Upper lobe of left lung (tissue), 6 donors: ENCODE measurements around the gene RAX2. TPM values are rescaled to one million over a fixed set of nuclear protein-coding genes. Genes with fewer than 3 reads are reported as not detected.
"Not testable (repeated sequence)": the region's sequence is repeated elsewhere in the genome, so short reads cannot be mapped to it uniquely, and the experiment has no call there.

Experiments
- ATAC-seq, 2 donors: fragments of 200-7000 bp; cut with Tn5 transposase; one replicate each; pipeline ENCODE4 v1.9.1; 2022; ENCODE audit warnings: mild to moderate bottlenecking in 2 of 2, moderate library complexity in 2 of 2; ENCODE audit not compliant: low FRiP score in 2 of 2
- DNase-seq, 2 donors: peaks; one replicate each; pipeline ENCODE4 v3.0.0-alpha.2; 2019 to 2020
- H3K27ac ChIP-seq, 4 donors: fragments of 200-600 bp; sonication (generic); one replicate each; pipeline ENCODE4 v1.5.1; 2016 to 2019
- H3K27me3 ChIP-seq, 4 donors: fragments of 200-600 bp; sonication (generic); one replicate each; pipeline ENCODE4 v1.5.1; 2017 to 2019
- H3K36me3 ChIP-seq, 4 donors: fragments of 200-600 bp; sonication (generic); one replicate each; pipeline ENCODE4 v1.5.1; 2016 to 2019
- H3K4me1 ChIP-seq, 4 donors: fragments of 200-600 bp; sonication (generic); one replicate each; pipeline ENCODE4 v1.5.1; 2018 to 2019
- H3K4me3 ChIP-seq, 4 donors: fragments of 200-600 bp; sonication (generic); one replicate each; pipeline ENCODE4 v1.5.1; 2017 to 2019; ENCODE audit warnings: mild to moderate bottlenecking in 2 of 4, moderate library complexity in 1 of 4
- H3K9me3 ChIP-seq, 4 donors: fragments of 200-600 bp; sonication (generic); one replicate each; pipeline ENCODE4 v1.5.1; 2018 to 2019
- EP300 ChIP-seq, 4 donors: sonication (generic); formaldehyde crosslinking; IDR thresholded peaks; one replicate each; pipeline ENCODE4 v1.5.1; 2017; ENCODE audit warnings: antibody characterized with exemption in 4 of 4, control low read depth in 2 of 4
- POLR2A ChIP-seq, 4 donors: fragments of 450-650 bp; IDR thresholded peaks; one replicate each; pipeline ENCODE4 v1.5.1; 2016 to 2017; ENCODE audit warnings: antibody characterized with exemption in 4 of 4, mild to moderate bottlenecking in 2 of 4
- POLR2AphosphoS5 ChIP-seq, 2 donors: sonication (generic); formaldehyde crosslinking; IDR thresholded peaks; one replicate each; pipeline ENCODE4 v1.5.1; 2017; ENCODE audit warnings: antibody characterized with exemption in 2 of 2
- WGBS, 2 donors: methylation state at CpG; one replicate each; pipeline ENCODE4 v1.1.5; 2017 to 2018; 5-methylcytosine and 5-hydroxymethylcytosine counted together
- total RNA-seq, 6 donors: library from RNA; depleted of rRNA in 4 of 6; stranded (reverse); fragments of >200 nt in 4 of 6; gene quantifications; one replicate each; pipeline versions ENCODE4 v1.1.0 to v1.2.1, GENCODE V29; 2016 to 2021
- TF ChIP-seq, protein P1 (sequence below), 6 experiments: fragments of 450-650 bp in 4 of 6; fragments of 200-600 bp in 2 of 6; sonication (generic) in 2 of 6; IDR thresholded peaks; one replicate each; pipeline ENCODE4 v1.5.1; 2016 to 2019; ENCODE audit warnings: antibody characterized with exemption in 6 of 6
- donor health status: DM: no; HTN: no; CAD: no; lungs with moderate emphysema.
- donor health status: DM: no; HTN: yes; CAD: no; lungs with severe emphysema.

RAX2 gene
- total RNA-seq, 6 donors from 2014 or later: not detected

DNA sequence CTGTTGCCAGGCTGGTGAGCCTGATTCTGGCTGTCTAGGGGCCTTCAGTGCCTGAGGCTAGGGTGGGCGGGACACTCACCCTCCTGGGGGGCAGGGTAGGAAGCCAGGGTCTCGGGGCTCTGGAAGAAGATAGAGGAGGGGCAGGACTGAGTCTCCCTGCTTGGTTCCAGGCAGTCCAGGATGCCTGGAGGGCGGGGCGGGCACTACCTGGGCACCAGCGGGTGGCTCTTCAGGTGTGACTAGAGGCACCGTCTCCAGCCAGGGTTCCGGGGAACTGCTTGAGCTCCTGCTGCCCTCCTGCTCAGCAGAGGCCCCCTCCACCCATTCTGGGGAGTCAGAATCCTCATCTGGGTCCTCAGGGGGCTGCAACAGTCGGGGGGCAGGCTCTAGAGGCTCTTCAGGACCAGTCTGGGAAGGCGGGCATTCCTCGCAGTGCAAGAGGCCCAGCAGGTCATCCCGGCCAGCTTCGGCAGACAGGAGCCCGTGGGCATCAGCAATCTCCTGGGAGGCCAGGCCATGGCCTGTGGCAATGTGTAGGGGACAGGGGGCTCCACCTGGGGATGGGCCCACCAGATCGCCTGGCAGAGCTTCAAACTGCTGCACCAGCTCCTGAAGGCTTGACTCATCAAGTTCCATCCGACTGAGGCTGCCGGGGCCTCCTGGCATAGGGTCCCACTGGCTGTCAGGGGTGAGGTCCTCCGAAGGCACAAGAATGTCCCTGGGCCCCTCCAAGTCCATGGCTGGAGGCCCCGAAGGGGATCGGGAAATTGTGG is 12.4 kb downstream of the RAX2 start:
- H3K4me3 ChIP-seq: no peak overlapping the region
- H3K27ac ChIP-seq: no peak overlapping the region
- H3K27me3 ChIP-seq: no peaks in the 10 kb centered on the region
- 91 to 95% methylated on average over 8 to 17 of the region's 19 CpGs for WGBS, 2 donors
- peaks cover 0 to 29% (median 16%) of the 10 kb centered on the region in 4 donors for H3K36me3 ChIP-seq
- no peak for ATAC-seq
- H3K4me1 ChIP-seq: peaks cover 34 to 43% (median 38%) of the 10 kb centered on the region in 4 donors
- TF ChIP-seq EP300 (IDR thresholded peaks at IDR 0.05) (no peak), POLR2A (IDR thresholded peaks at IDR 0.05) (no peak), POLR2AphosphoS5 (IDR thresholded peaks at IDR 0.05) (no peak)
- TF ChIP-seq, protein P1, sequence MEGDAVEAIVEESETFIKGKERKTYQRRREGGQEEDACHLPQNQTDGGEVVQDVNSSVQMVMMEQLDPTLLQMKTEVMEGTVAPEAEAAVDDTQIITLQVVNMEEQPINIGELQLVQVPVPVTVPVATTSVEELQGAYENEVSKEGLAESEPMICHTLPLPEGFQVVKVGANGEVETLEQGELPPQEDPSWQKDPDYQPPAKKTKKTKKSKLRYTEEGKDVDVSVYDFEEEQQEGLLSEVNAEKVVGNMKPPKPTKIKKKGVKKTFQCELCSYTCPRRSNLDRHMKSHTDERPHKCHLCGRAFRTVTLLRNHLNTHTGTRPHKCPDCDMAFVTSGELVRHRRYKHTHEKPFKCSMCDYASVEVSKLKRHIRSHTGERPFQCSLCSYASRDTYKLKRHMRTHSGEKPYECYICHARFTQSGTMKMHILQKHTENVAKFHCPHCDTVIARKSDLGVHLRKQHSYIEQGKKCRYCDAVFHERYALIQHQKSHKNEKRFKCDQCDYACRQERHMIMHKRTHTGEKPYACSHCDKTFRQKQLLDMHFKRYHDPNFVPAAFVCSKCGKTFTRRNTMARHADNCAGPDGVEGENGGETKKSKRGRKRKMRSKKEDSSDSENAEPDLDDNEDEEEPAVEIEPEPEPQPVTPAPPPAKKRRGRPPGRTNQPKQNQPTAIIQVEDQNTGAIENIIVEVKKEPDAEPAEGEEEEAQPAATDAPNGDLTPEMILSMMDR (IDR thresholded peaks at IDR 0.05): no peak
- no peaks in the 10 kb centered on the region for H3K9me3 ChIP-seq
- DNase-seq: peak in 1 of 2 donors; percentile 64

DNA sequence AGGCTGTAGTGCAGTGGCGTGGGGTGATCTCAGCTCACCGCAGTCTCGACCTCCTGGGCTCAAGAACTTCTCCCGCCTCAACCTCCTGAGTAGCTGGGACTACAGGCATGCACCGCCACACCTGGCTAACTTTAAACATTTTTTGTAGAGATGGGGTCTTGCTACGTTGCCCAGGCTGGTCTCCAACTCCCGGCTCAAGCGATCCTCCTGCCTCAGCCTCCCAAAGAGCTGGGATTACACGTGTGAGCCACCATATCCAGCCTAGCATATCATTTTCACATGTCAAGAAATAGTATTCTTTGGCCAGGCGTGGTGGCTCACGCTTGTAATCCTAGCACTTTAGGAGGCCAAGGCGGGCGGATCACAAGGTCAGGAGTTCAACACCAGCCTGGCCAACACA is 13.7 kb downstream of the RAX2 start:
- not testable (repeated sequence) for H3K9me3 ChIP-seq, ATAC-seq, DNase-seq, H3K4me3 ChIP-seq, H3K27me3 ChIP-seq, H3K27ac ChIP-seq
- Histone ChIP-seq H3K4me1 (peaks cover 25 to 33% (median 32%) of the 10 kb centered on the region in 4 donors), H3K36me3 (peaks cover 0 to 41% (median 24%) of the 10 kb centered on the region in 4 donors)
- WGBS, 2 donors: 95 to 96% methylated on average over 11 to 13 of the region's 13 CpGs

DNA sequence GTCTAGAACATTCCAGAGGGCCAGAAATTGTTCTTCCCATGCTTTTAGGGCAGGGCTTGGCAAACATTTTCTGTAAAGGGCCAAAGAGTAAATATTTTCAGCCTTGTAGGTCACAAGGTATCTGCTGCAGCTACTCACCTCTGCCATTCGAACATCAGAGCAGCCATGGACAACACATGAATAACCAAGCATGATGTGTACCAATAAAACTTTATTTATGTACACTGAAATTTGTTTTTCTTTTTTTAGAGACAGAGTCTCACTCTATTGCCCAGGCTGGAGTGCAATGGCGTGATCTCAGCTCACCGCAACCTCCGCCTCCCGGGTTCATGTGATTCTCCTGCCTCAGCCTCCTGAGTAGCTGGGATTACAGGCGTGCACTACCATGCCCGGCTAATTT is 14.3 kb downstream of the RAX2 start:
- WGBS, 2 donors: 97 to 98% methylated on average over 7 of the region's 7 CpGs
- peaks cover 0 to 47% (median 30%) of the 10 kb centered on the region in 4 donors for H3K36me3 ChIP-seq

DNA sequence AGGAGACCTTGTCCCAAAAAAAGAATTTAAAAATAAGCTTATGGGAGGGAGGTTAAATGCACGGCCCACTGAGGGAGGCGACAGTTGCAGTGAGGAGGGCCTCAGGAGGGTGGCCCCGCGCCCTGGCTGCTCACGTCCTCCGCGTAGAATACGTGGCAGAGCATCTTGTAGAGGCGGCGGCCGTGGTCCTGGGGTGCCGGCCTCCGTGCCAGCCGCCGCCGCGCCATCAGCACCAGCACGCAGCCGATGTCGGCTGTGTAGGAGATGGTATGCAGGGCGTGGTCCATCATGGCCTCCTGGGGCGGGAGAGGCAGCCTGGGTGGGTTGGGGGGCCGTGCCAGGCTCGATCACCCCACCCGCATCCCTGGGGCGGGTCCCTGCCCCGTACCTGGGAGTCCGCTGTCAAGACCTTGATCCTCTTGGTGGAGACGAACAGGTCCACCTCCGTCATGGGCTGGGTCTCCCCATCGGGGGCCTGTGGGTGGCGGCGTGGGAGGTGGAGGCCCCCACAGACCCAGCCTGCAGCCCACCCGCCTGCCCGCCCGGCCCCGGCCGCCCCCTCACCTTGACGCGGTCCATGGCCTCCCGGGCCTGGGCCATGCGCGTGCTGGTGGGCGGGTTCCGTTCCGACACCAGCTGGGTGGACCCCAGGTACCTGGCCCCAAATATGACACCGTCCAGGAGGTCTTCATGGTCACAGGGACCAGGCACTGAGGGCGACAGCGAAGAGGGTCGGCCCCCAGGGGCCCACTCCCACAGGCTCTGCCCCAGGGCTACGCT is 18.2 kb downstream of the RAX2 start:
- TF ChIP-seq POLR2A (IDR thresholded peaks at IDR 0.05): no peak
- TF ChIP-seq, protein P1 (IDR thresholded peaks at IDR 0.05): no peak
- TF ChIP-seq POLR2AphosphoS5 (IDR thresholded peaks at IDR 0.05): no peak
- Histone ChIP-seq H3K27ac (no peak overlapping the region), H3K36me3 (peaks cover 12 to 66% (median 56%) of the 10 kb centered on the region in 4 donors), H3K9me3 (no peaks in the 10 kb centered on the region), H3K27me3 (no peaks in the 10 kb centered on the region), H3K4me3 (no peak overlapping the region), H3K4me1 (peaks cover 0 to 2% (median under 1%) of the 10 kb centered on the region in 4 donors)
- ATAC-seq (peak in 1 of 2 donors; percentile 13), DNase-seq (peak in 1 of 2 donors; percentile 82)
- 94 to 98% methylated on average over 24 to 40 of the region's 51 CpGs for WGBS, 2 donors

More for the DNA sequence above, 14.3 kb downstream of the RAX2 start:
- DNase-seq, H3K4me3 ChIP-seq, H3K27me3 ChIP-seq, H3K9me3 ChIP-seq, ATAC-seq, H3K27ac ChIP-seq: not testable (repeated sequence)
- peaks cover 22 to 30% (median 28%) of the 10 kb centered on the region in 4 donors for H3K4me1 ChIP-seq

DNA sequence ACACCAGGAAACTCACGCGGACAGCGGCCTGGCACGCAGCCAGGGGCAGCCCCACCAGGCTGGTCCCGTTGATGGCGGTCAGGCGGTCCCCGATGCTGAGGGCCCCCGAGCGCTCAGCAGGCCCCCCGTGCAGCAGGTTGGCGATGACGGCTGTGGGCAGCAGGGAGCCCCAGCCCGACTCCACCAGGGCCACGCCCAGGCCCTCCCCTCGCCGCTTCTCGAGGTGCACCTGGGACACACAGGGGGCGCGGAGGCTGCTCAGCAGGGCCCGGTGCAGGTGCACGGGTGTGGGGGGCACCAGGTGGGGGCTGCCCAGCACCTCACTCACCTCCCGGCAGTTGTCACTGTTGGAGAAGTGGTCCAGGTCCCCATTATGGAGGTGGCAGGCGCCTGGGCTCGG is 19.5 kb downstream of the RAX2 start:
- H3K27ac ChIP-seq: no peak overlapping the region
- TF ChIP-seq, protein P1 (IDR thresholded peaks at IDR 0.05): no peak
- TF ChIP-seq POLR2A (IDR thresholded peaks at IDR 0.05): no peak
- no peak for TF ChIP-seq EP300 (IDR thresholded peaks at IDR 0.05)
- no peak for TF ChIP-seq POLR2AphosphoS5 (IDR thresholded peaks at IDR 0.05)
- no peaks in the 10 kb centered on the region for H3K27me3 ChIP-seq
- ATAC-seq: no peak
- DNase-seq: peak in 1 of 2 donors; percentile 80
- no peaks in the 10 kb centered on the region for H3K4me1 ChIP-seq
- WGBS, 2 donors: 87 to 95% methylated on average over 8 to 23 of the region's 25 CpGs
- no peaks in the 10 kb centered on the region for H3K9me3 ChIP-seq
- no peak overlapping the region for H3K4me3 ChIP-seq
- H3K36me3 ChIP-seq: peaks cover 12 to 55% (median 49%) of the 10 kb centered on the region in 4 donors
